Osteocyte (in vitro differentiated cells): ENCODE measurements around the gene SLC50A1. TPM values are rescaled to one million over a fixed set of nuclear protein-coding genes. Genes with fewer than 3 reads are reported as not detected.

Experiments used
- DNase-seq: peaks from one replicate; pipeline ENCODE4 v3.0.0; 2021; ENCODE audit warnings: mixed read lengths; ENCODE audit not compliant: unreplicated experiment; ENCODE audit errors: extremely low spot score
- H3K27ac Mint-ChIP-seq: one replicate; pipeline ENCODE4 v1.8.0; 2021; ENCODE audit warnings: mild to moderate bottlenecking, mixed read lengths; ENCODE audit not compliant: unreplicated experiment
- H3K27me3 Mint-ChIP-seq: one replicate; pipeline ENCODE4 v1.8.0; 2021; ENCODE audit warnings: mixed read lengths; ENCODE audit not compliant: unreplicated experiment
- H3K36me3 Mint-ChIP-seq: one replicate; pipeline ENCODE4 v1.8.0; 2021; ENCODE audit warnings: mixed read lengths; ENCODE audit not compliant: unreplicated experiment
- H3K4me1 Mint-ChIP-seq: one replicate; pipeline ENCODE4 v1.8.0; 2021; ENCODE audit warnings: mixed read lengths; ENCODE audit not compliant: unreplicated experiment
- H3K4me3 Mint-ChIP-seq: one replicate; pipeline ENCODE4 v1.8.0; 2021; ENCODE audit warnings: mild to moderate bottlenecking, moderate library complexity, mixed read lengths; ENCODE audit not compliant: unreplicated experiment
- H3K9me3 Mint-ChIP-seq: one replicate; pipeline ENCODE4 v1.8.0; 2021; ENCODE audit warnings: mixed read lengths; ENCODE audit not compliant: unreplicated experiment
- CTCF ChIP-seq: fragments of 200-600 bp; sonication (generic); IDR thresholded peaks from 2 replicates; pipeline ENCODE4 v1.5.0; 2021; ENCODE audit warnings: antibody characterized with exemption, mild to moderate bottlenecking, moderate library complexity
- total RNA-seq: library from RNA; stranded (reverse); gene quantifications from 2 replicates; pipeline ENCODE4 v1.2.1, GENCODE V29; 2021

Gene SLC50A1
- total RNA-seq, 1 donor from 2014 or later: 26.5 TPM

GRCh38 chr1:155175927-155176371 lies 40.3 kb downstream of the SLC50A1 start:
- no peaks in the 10 kb centered on the region for H3K27me3 Mint-ChIP-seq
- H3K27ac Mint-ChIP-seq: no peak overlapping the region
- H3K9me3 Mint-ChIP-seq: no peaks in the 10 kb centered on the region
- H3K4me1 Mint-ChIP-seq: peaks cover 34% of the 10 kb centered on the region
- H3K36me3 Mint-ChIP-seq: peaks cover 15% of the 10 kb centered on the region
- no peak overlapping the region for H3K4me3 Mint-ChIP-seq
- no peak for DNase-seq
- TF ChIP-seq CTCF: no peak

DNA sequence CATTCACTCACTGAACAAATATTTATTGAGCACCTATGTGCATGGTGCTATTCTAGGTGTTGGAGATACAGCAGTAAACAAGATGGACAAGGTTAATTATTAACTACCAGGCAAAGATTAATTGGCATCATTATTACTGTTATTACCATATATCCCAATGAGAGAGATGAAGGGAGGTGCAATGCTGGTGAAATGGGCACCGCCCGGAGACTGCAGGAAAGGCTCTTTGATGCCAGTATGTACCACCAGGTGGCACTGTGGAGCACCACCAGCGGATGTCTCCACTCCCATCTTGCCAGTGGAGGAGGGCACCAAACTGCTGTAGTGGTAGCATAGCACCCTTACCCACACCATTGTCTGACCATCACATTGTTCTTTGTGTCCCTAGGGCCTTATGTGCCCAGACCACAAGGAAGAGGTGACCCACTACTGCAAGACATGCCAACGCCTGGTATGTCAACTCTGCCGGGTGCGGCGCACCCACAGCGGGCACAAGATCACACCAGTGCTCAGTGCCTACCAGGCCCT lies 41.0 kb downstream of the SLC50A1 start:
- peak; percentile 95 for DNase-seq
- Mint-ChIP-seq H3K36me3 (peaks cover 17% of the 10 kb centered on the region), H3K27ac (no peak overlapping the region), H3K27me3 (no peaks in the 10 kb centered on the region), H3K9me3 (no peaks in the 10 kb centered on the region), H3K4me1 (peaks cover 34% of the 10 kb centered on the region), H3K4me3 (no peak overlapping the region)
- peak; percentile 93 for TF ChIP-seq CTCF

GRCh38 chr1:155177192-155177917 lies 41.7 kb downstream of the SLC50A1 start:
- peaks cover 27% of the 10 kb centered on the region for H3K4me1 Mint-ChIP-seq
- no peak overlapping the region for H3K4me3 Mint-ChIP-seq
- H3K27me3 Mint-ChIP-seq: no peaks in the 10 kb centered on the region
- H3K9me3 Mint-ChIP-seq: no peaks in the 10 kb centered on the region
- no peak overlapping the region for H3K27ac Mint-ChIP-seq
- H3K36me3 Mint-ChIP-seq: peaks cover 18% of the 10 kb centered on the region
- no peak for TF ChIP-seq CTCF
- DNase-seq: no peak

DNA sequence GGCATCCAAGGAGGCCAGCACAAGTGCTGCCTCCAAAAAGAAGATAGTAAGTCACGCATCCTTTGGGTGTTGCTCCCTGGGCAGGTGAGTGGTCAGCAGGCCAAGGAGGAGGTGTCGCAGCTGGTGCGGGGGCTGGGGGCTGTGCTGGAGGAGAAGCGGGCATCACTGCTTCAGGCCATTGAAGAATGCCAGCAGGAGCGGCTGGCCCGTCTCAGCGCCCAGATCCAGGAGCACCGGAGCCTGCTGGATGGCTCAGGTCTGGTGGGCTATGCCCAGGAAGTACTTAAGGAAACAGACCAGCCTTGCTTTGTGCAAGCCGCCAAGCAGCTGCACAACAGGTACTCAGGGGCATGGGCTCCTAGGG lies 42.2 kb downstream of the SLC50A1 start:
- H3K27ac Mint-ChIP-seq: no peak overlapping the region
- no peak for TF ChIP-seq CTCF
- no peaks in the 10 kb centered on the region for H3K27me3 Mint-ChIP-seq
- H3K9me3 Mint-ChIP-seq: no peaks in the 10 kb centered on the region
- H3K4me1 Mint-ChIP-seq: peaks cover 24% of the 10 kb centered on the region
- H3K4me3 Mint-ChIP-seq: no peak overlapping the region
- H3K36me3 Mint-ChIP-seq: peaks cover 19% of the 10 kb centered on the region
- DNase-seq: no peak

GRCh38 chr1:155178441-155179111 lies 42.9 kb downstream of the SLC50A1 start:
- Mint-ChIP-seq H3K27ac (no peak overlapping the region), H3K36me3 (peaks cover 21% of the 10 kb centered on the region), H3K9me3 (no peaks in the 10 kb centered on the region), H3K27me3 (no peaks in the 10 kb centered on the region), H3K4me3 (no peak overlapping the region), H3K4me1 (peaks cover 19% of the 10 kb centered on the region)
- no peak for DNase-seq
- no peak for TF ChIP-seq CTCF
